ENCODE data around the gene DUXB. TPM values are rescaled to one million over a fixed set of nuclear protein-coding genes. Genes with fewer than 3 reads are reported as not detected.

DUXB gene
- total RNA-seq, 3 donors from 2014 or later (not counting 1 experiment from before 2014, with no cell fraction given) = not detected

DNA sequence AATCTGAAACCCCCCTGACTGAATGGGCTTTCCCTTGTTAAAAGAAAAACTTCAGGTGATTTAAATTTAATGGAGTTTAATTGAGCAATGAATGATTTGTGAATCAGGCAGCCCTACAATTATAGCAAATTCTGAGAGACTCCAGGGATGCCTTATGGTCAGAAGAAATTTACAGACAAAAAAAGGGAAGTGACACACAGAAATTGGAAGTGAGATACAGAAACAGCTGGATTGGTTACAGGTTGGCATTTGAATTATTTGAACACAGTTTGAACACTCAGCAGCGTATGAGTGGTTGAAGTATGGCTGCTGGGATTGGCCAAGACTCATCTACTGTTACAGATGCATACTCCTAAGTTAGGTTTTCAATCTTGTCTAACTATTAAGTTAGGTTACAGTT lies 44.0 kb upstream of the DUXB start:
- no peaks in the 10 kb centered on the region for H3K9me3 ChIP-seq (ENCODE audit: control insufficient read depth, insufficient read depth, low read length)
- Mint-ChIP-seq H3K9me3 (peaks cover 2% of the 10 kb centered on the region in 2 donors), H3K36me3 (no peaks in the 10 kb centered on the region), H3K4me1 (no peaks in the 10 kb centered on the region), H3K4me3 (no peak overlapping the region), H3K27ac (no peak overlapping the region), H3K27me3 (ENCODE audit: low read depth in 2 of 2) (peaks cover 13 to 27% of the 10 kb centered on the region in 2 donors)
- WGBS (ENCODE audit: insufficient coverage) = 50% methylated on average over 1 of the region's 1 CpG
- H3K27ac ChIP-seq (ENCODE audit: low read length) = no peak overlapping the region
- no peaks in the 10 kb centered on the region for H3K36me3 ChIP-seq (ENCODE audit: control insufficient read depth, insufficient read depth, low read length)
- ATAC-seq = no peak
- H3K4me3 ChIP-seq (ENCODE audit: low read length) = no peak overlapping the region
- no peaks in the 10 kb centered on the region for H3K4me1 ChIP-seq (ENCODE audit: control insufficient read depth, insufficient read depth, low read length)
- DNase-seq = no peak
- intact Hi-C loops (cut with micrococcal nuclease) = no loop called here
- H3K27me3 ChIP-seq (ENCODE audit: control insufficient read depth, insufficient read depth, low read length) = no peaks in the 10 kb centered on the region
- TF ChIP-seq, protein P1, sequence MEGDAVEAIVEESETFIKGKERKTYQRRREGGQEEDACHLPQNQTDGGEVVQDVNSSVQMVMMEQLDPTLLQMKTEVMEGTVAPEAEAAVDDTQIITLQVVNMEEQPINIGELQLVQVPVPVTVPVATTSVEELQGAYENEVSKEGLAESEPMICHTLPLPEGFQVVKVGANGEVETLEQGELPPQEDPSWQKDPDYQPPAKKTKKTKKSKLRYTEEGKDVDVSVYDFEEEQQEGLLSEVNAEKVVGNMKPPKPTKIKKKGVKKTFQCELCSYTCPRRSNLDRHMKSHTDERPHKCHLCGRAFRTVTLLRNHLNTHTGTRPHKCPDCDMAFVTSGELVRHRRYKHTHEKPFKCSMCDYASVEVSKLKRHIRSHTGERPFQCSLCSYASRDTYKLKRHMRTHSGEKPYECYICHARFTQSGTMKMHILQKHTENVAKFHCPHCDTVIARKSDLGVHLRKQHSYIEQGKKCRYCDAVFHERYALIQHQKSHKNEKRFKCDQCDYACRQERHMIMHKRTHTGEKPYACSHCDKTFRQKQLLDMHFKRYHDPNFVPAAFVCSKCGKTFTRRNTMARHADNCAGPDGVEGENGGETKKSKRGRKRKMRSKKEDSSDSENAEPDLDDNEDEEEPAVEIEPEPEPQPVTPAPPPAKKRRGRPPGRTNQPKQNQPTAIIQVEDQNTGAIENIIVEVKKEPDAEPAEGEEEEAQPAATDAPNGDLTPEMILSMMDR (IDR thresholded peaks at IDR 0.05) = no peak

DNA sequence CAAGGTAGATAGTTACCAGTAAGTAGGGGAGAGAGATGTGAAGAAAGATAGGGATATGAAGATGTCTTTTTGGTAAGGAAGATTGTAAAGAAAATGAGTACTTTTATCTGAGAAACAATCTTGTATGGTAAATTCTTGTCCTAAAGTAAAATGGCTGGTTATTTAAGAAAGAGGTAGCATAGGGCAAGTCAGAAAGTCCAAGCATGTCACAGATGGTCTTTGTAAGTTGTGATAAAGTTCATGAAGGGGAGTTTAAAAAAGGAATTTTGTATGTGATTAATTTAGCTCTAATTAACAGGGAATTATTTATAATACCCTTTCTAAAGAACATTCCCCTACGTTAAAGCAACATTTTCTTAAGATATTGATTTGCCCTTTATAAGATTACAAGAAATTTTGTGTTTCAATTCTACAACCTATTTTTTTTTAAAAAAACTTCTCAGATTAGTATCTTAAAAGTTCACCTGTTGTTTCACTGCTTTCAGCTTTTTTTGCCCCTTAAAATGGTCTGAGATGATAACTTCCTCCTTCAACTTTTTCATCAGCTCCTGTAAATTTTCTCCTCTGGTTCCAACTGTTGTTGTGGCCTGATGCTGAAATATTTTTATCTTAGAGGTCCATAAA lies 41.3 kb upstream of the DUXB start:
- Mint-ChIP-seq H3K27me3 (ENCODE audit: low read depth in 2 of 2) (peaks cover 10 to 15% of the 10 kb centered on the region in 2 donors), H3K9me3 (peaks cover 4% of the 10 kb centered on the region in 2 donors), H3K27ac (no peak overlapping the region), H3K36me3 (no peaks in the 10 kb centered on the region), H3K4me3 (no peak overlapping the region), H3K4me1 (no peaks in the 10 kb centered on the region)
- DNase-seq (no peak), ATAC-seq (no peak)
- Histone ChIP-seq H3K4me1 (ENCODE audit: control insufficient read depth, insufficient read depth, low read length) (no peaks in the 10 kb centered on the region), H3K36me3 (ENCODE audit: control insufficient read depth, insufficient read depth, low read length) (no peaks in the 10 kb centered on the region), H3K27me3 (ENCODE audit: control insufficient read depth, insufficient read depth, low read length) (no peaks in the 10 kb centered on the region), H3K4me3 (ENCODE audit: low read length) (no peak overlapping the region), H3K9me3 (ENCODE audit: control insufficient read depth, insufficient read depth, low read length) (no peaks in the 10 kb centered on the region), H3K27ac (ENCODE audit: low read length) (no peak overlapping the region)
- TF ChIP-seq, protein P1 (IDR thresholded peaks at IDR 0.05) = no peak
- intact Hi-C loops (cut with micrococcal nuclease) = no loop called here
- no CpG with 5 or more reads among the region's 1 CpG for WGBS (ENCODE audit: insufficient coverage)

DNA sequence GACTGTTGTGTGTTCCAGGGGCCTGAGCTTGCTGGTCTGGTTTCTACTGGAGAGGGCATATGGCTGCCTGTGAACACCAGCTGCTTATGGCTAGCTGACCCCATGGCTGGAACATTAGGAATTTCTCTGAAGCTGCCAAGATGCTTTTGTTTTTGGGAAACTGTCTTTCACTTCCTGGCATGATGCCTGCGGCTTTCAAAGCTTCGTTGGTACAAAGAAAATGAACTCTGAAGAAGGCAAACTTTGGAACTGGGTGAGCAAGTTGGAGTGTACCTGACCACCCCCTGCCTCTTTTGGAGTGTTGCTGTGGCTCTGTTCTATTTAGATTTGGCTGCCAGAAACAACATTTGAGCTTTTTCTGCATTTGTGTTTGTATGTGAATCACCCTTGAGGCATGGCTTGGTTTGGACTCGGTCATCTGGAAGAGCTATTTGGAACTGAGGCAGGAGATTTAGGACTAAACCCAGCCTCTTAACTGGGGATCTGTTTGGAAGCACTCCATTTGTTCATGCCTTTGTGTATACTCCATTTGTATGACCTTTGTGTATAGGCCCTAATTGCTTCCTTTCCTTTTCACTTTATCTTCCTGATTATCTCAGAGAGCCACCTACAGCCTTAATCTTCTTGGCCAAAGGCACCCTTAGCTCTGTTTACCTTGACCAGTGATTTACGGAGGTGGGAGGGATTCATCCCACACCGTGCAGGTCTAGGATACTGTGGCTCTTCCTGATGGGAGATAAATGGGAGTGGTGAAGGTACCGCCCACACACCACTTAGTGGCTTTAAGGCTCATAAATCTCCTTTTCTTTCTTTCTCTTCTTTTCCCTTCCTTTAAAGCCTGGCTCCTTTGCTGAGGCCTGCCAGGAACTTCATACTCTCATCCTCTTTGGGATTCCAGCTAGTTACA lies 32.3 kb upstream of the DUXB start:
- Histone ChIP-seq H3K9me3 (ENCODE audit: control insufficient read depth, insufficient read depth, low read length) (no peaks in the 10 kb centered on the region), H3K27ac (ENCODE audit: low read length) (no peak overlapping the region), H3K4me1 (ENCODE audit: control insufficient read depth, insufficient read depth, low read length) (no peaks in the 10 kb centered on the region), H3K36me3 (ENCODE audit: control insufficient read depth, insufficient read depth, low read length) (no peaks in the 10 kb centered on the region), H3K27me3 (ENCODE audit: control insufficient read depth, insufficient read depth, low read length) (no peaks in the 10 kb centered on the region), H3K4me3 (ENCODE audit: low read length) (no peak overlapping the region)
- no peak overlapping the region for H3K27ac Mint-ChIP-seq
- no peaks in the 10 kb centered on the region for H3K4me1 Mint-ChIP-seq
- peaks cover 0 to 2% of the 10 kb centered on the region in 2 donors for H3K9me3 Mint-ChIP-seq
- no peaks in the 10 kb centered on the region for H3K36me3 Mint-ChIP-seq
- DNase-seq (no peak), ATAC-seq (no peak)
- WGBS (ENCODE audit: insufficient coverage) = 78% methylated on average over 6 of the region's 6 CpGs
- peaks cover 0 to 4% of the 10 kb centered on the region in 2 donors for H3K27me3 Mint-ChIP-seq (ENCODE audit: low read depth in 2 of 2)
- intact Hi-C loops (cut with micrococcal nuclease) = no loop called here
- TF ChIP-seq, protein P1 (IDR thresholded peaks at IDR 0.05) = no peak
- no peak overlapping the region for H3K4me3 Mint-ChIP-seq

Measured in natural killer cell (primary cell).